Erythroblast (primary cell): ENCODE results near the gene TDRD10.

Experiments used
- GATA1 ChIP-seq: IDR thresholded peaks from 2 replicates; pipeline ENCODE4 v1.6.1; 2011; ENCODE audit warnings: low read depth, mild to moderate bottlenecking, control low read depth, low read length, moderate library complexity
- POLR2A ChIP-seq: IDR thresholded peaks from 2 replicates; pipeline ENCODE4 v1.6.1; 2011; ENCODE audit warnings: mild to moderate bottlenecking, low read length

DNA sequence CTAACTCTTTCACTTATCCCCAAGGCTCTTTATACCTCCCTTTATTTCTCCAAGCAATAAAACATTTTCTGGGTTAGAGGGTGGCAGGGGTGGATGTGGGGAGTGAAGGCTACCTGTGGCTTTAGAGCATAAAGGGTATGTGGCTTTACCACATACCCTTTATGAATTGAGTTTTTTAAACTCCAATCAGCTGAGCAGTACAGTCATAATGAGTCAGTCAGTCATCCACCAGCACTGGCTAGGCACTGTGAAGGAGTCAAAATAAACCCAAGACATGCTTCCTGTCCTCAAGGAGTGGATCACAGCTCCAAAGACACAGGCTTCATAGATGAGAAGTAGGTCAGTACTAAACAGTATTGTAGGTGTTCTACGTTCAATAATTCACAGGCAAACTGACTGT is 2.6 kb upstream of the TDRD10 start:
- TF ChIP-seq POLR2A (no peak), GATA1 (no peak)
